Fibroblast of lung (primary cell): ENCODE data around the gene USP1. TPM values are rescaled to one million over a fixed set of nuclear protein-coding genes. Genes with fewer than 3 reads are reported as not detected.

Experiments used
- DNase-seq, 2 donors: peaks; one replicate each; pipeline versions ENCODE4 v3.0.0 to v3.0.0-alpha.2; 2010; ENCODE audit warnings: low read depth in 2 of 2
- H2AFZ ChIP-seq: 2 replicates; pipeline ENCODE4 v1.5.1; 2012; ENCODE audit warnings: low read length, control low read depth, inconsistent platforms
- H3K27ac ChIP-seq: 2 replicates; pipeline ENCODE4 v1.5.1; 2011; ENCODE audit warnings: low read length, control low read depth; ENCODE audit not compliant: insufficient read depth
- H3K27me3 ChIP-seq: 2 replicates; pipeline ENCODE4 v1.5.1; 2011; ENCODE audit warnings: mild to moderate bottlenecking, low read length; ENCODE audit not compliant: control insufficient read depth, insufficient read depth
- H3K36me3 ChIP-seq: 2 replicates; pipeline ENCODE4 v1.5.1; 2011; ENCODE audit warnings: low read length; ENCODE audit not compliant: control insufficient read depth, insufficient read depth
- H3K4me1 ChIP-seq: 2 replicates; pipeline ENCODE4 v1.5.1; 2011; ENCODE audit warnings: low read length; ENCODE audit not compliant: control insufficient read depth, insufficient read depth; ENCODE audit errors: extremely low read depth
- H3K4me2 ChIP-seq: 2 replicates; pipeline ENCODE4 v1.5.1; 2011; ENCODE audit warnings: low read length, control low read depth; ENCODE audit not compliant: insufficient read depth; ENCODE audit errors: extremely low read depth
- H3K4me3 ChIP-seq, 4 experiments: fragments of 200-600 bp in 1 of 4; sonication (generic) in 1 of 4; replicated peaks in 1 of 4; 2 replicates each; pipeline ENCODE4 v1.5.1; 2011 to 2016; ENCODE audit warnings: low read length in 4 of 4, low read depth in 3 of 4, mild to moderate bottlenecking in 3 of 4, control low read depth in 2 of 4, inconsistent platforms in 1 of 4, mixed read lengths in 1 of 4; ENCODE audit not compliant: insufficient read depth in 1 of 4; ENCODE audit errors: control extremely low read depth in 1 of 4
- H3K79me2 ChIP-seq: 2 replicates; pipeline ENCODE4 v1.5.1; 2012; ENCODE audit warnings: mild to moderate bottlenecking, low read length, inconsistent platforms; ENCODE audit not compliant: control insufficient read depth, insufficient read depth
- H3K9ac ChIP-seq: 2 replicates; pipeline ENCODE4 v1.5.1; 2011; ENCODE audit warnings: mild to moderate bottlenecking, low read length, control low read depth; ENCODE audit not compliant: insufficient read depth
- H3K9me3 ChIP-seq: 2 replicates; pipeline ENCODE4 v1.5.1; 2012; ENCODE audit warnings: low read depth, low read length; ENCODE audit not compliant: control insufficient read depth, insufficient read depth
- H4K20me1 ChIP-seq: 2 replicates; pipeline ENCODE4 v1.5.1; 2011; ENCODE audit warnings: low read length; ENCODE audit not compliant: control insufficient read depth, insufficient read depth; ENCODE audit errors: extremely low read depth
- CTCF ChIP-seq, 2 donors: IDR thresholded peaks in 1 of 2; conservative IDR thresholded peaks in 1 of 2; 1 replicate in 1 of 2; 2 replicates in 1 of 2; pipeline ENCODE4 v1.5.1; 2011 to 2012; ENCODE audit warnings: low read length in 2 of 2, control low read depth in 1 of 2, inconsistent platforms in 1 of 2, low read depth in 1 of 2, mild to moderate bottlenecking in 1 of 2
- EZH2 ChIP-seq: IDR thresholded peaks from 2 replicates; pipeline ENCODE4 v1.5.1; 2012; ENCODE audit warnings: low read length, control low read depth, mild to moderate bottlenecking; ENCODE audit errors: missing control alignments
- polyA plus RNA-seq, 2 donors: library from polyadenylated mRNA; depleted of rRNA in 1 of 2; stranded (reverse) in 1 of 2; unstranded in 1 of 2; fragments of >200 nt; gene quantifications; 2 replicates each; pipeline ENCODE4 v1.2.1, GENCODE V29; 2011 to 2012; ENCODE audit warnings: missing spikeins in 1 of 2
- total RNA-seq: library from RNA; depleted of rRNA; stranded (reverse); fragments of >200 nt; gene quantifications from 2 replicates; pipeline ENCODE4 v1.2.1, GENCODE V29; 2014

The USP1 gene
- total and polyA plus RNA-seq, 2 donors (not counting 1 experiment from before 2014, with no cell fraction given): 17.3 to 19.5 TPM

- no peaks in the 10 kb centered on the region for H3K4me1 ChIP-seq
- H3K4me3 ChIP-seq: no peak overlapping the region
- H4K20me1 ChIP-seq: no peaks in the 10 kb centered on the region
- DNase-seq: no peak
- TF ChIP-seq CTCF (conservative IDR thresholded peaks at IDR 0.05 in 1 of 2, IDR thresholded peaks at IDR 0.05 in 1 of 2; ENCODE audit: low read depth in 1 of 2, low read length in 2 of 2) (no peak), EZH2 (no peak)
- H3K27me3 ChIP-seq: no peaks in the 10 kb centered on the region
- no peaks in the 10 kb centered on the region for H3K9me3 ChIP-seq
- H3K4me2 ChIP-seq: no peak overlapping the region
- H3K36me3 ChIP-seq: peaks cover 4% of the 10 kb centered on the region
- H2AFZ ChIP-seq: no peak overlapping the region
- H3K27ac ChIP-seq: no peak overlapping the region
- no peak overlapping the region for H3K9ac ChIP-seq
- H3K79me2 ChIP-seq: no peaks in the 10 kb centered on the region
These were observed 63.4 kb downstream of the USP1 start for GRCh38 chr1:62500210-62500609.

Other genes starting within 250 kb of the USP1 start
- 0.17 and 0.26 TPM in 2 replicates for gene L1TD1, start 242.2 kb upstream of the USP1 start, total RNA-seq
- gene L1TD1, start 242.2 kb upstream of the USP1 start, polyA plus RNA-seq: 0.08 TPM in 1 of 2 replicates, not detected in the other
- gene KANK4, start 117.6 kb upstream of the USP1 start, total RNA-seq: not detected in 2 replicates
- not detected in 2 replicates for gene KANK4, start 117.6 kb upstream of the USP1 start, polyA plus RNA-seq
- not detected in 2 replicates for gene ANGPTL3, start 160.5 kb downstream of the USP1 start, total RNA-seq
- gene ANGPTL3, start 160.5 kb downstream of the USP1 start, polyA plus RNA-seq: not detected in 2 replicates